PFSK-1 (cell line): ENCODE measurements around the gene CHPT1.

Experiments used
- FOXP2 ChIP-seq: optimal IDR thresholded peaks from 2 replicates; pipeline ENCODE3; 2011; ENCODE audit warnings: borderline replicate concordance, control low read depth, inconsistent platforms; ENCODE audit not compliant: insufficient read depth; ENCODE audit errors: extremely low read length, extremely low read depth
- POLR2AphosphoS5 ChIP-seq: IDR thresholded peaks from 2 replicates; pipeline ENCODE4 v1.6.1; 2012; ENCODE audit warnings: low read depth, mild to moderate bottlenecking, control low read depth, low read length, moderate library complexity
- REST ChIP-seq, 2 experiments: IDR thresholded peaks; 2 replicates each; pipeline versions ENCODE4 v1.6.1 to v1.8.0; 2011 to 2012; ENCODE audit warnings: low read depth in 2 of 2, low read length in 2 of 2, control low read depth in 1 of 2, inconsistent platforms in 1 of 2, mild to moderate bottlenecking in 1 of 2, moderate library complexity in 1 of 2; ENCODE audit not compliant: insufficient read depth in 1 of 2
- SIN3A ChIP-seq: IDR thresholded peaks from 2 replicates; pipeline ENCODE4 v1.6.1; 2012; ENCODE audit warnings: mild to moderate bottlenecking, low read length, moderate library complexity, borderline replicate concordance; ENCODE audit not compliant: insufficient read depth
- TAF1 ChIP-seq: IDR thresholded peaks from 2 replicates; pipeline ENCODE4 v1.6.1; 2012; ENCODE audit warnings: low read length, control low read depth, borderline replicate concordance; ENCODE audit not compliant: insufficient read depth

Gene CHPT1

GRCh38 chr12:101777485-101777884 lies 80.0 kb downstream of the CHPT1 start:
- TF ChIP-seq REST (IDR thresholded peaks at IDR 0.05; ENCODE audit: insufficient read depth in 1 of 2, low read depth in 2 of 2, low read length in 2 of 2) (no peak), POLR2AphosphoS5 (no peak), FOXP2 (no peak), SIN3A (no peak), TAF1 (no peak)

GRCh38 chr12:101777978-101778377 lies 80.5 kb downstream of the CHPT1 start:
- TF ChIP-seq SIN3A: no peak
- no peak for TF ChIP-seq REST (IDR thresholded peaks at IDR 0.05; ENCODE audit: insufficient read depth in 1 of 2, low read depth in 2 of 2, low read length in 2 of 2)
- TF ChIP-seq TAF1: no peak
- no peak for TF ChIP-seq POLR2AphosphoS5
- TF ChIP-seq FOXP2: no peak
